Pancreas (tissue), 10 donors: ENCODE measurements around the gene NRCAM. TPM values are rescaled to one million over a fixed set of nuclear protein-coding genes. Genes with fewer than 3 reads are reported as not detected.
A peak's percentile ranks its signal among the peaks of the same experiment; 100 is the strongest.

ENCODE experiments used
- ATAC-seq, 4 donors: fragments of 200-7000 bp; cut with Tn5 transposase; one replicate each; pipeline versions ENCODE4 v1.8.0 to v1.9.1; 2020; ENCODE audit warnings: mild to moderate bottlenecking in 4 of 4, moderate library complexity in 4 of 4
- DNase-seq, 6 donors: peaks; one replicate each; pipeline ENCODE4 v3.0.0-alpha.2; 2020
- FAIRE-seq: peaks from 2 replicates; lab custom pipeline; 2012; peaks lifted over from hg19 to GRCh38; lab: Jason Lieb, UNC
- H3K27ac ChIP-seq, 4 donors: fragments of 200-600 bp; sonication (generic); 1 replicate in 3 of 4; 2 replicates in 1 of 4; pipeline versions ENCODE4 v1.5.0 to v1.8.0; 2020
- H3K27me3 ChIP-seq, 4 donors: fragments of 200-600 bp; one replicate each; pipeline ENCODE4 v1.8.0; 2021
- H3K36me3 ChIP-seq, 3 donors: fragments of 200-600 bp; sonication (generic) in 1 of 3; one replicate each; pipeline versions ENCODE4 v1.5.0 to v1.8.0; 2020 to 2021
- H3K4me1 ChIP-seq, 3 donors: fragments of 200-600 bp; one replicate each; pipeline ENCODE4 v1.8.0; 2021
- H3K4me3 ChIP-seq, 4 donors: fragments of 200-600 bp; sonication (generic) in 2 of 4; one replicate each; pipeline versions ENCODE4 v1.5.0 to v1.8.0; 2020 to 2021
- H3K9me3 ChIP-seq, 4 donors: fragments of 200-600 bp; one replicate each; pipeline ENCODE4 v1.8.0; 2021
- CTCF ChIP-seq, 4 donors: fragments of 200-600 bp; sonication (generic) in 3 of 4; IDR thresholded peaks; one replicate each; pipeline versions ENCODE4 v1.5.0 to v1.8.0; 2021; ENCODE audit warnings: antibody characterized with exemption in 4 of 4
- WGBS, 2 donors: extraction: QIAGEN DNeasy Blood & Tissue Kit; methylation state at CpG; one replicate each; pipeline ENCODE4 v1.1.7; 2013; 5-methylcytosine and 5-hydroxymethylcytosine counted together
- intact Hi-C, 3 donors: fragments of 100-400 bp; cut with DNase I; formaldehyde crosslinking; loops; one replicate each; pipeline versions ENCODE4 v1.11.1 to v1.14.2; 2022
- polyA plus RNA-seq, 2 donors: library from polyadenylated mRNA; stranded (reverse); fragments of 200-250 nt; gene quantifications; one replicate each; pipeline ENCODE4 v1.2.3, GENCODE V29; 2013
- total RNA-seq, 6 donors: library from RNA; stranded (reverse); fragmentation: NEBNext Ultra II Directional in 4 of 6; extraction: Animal tissue kit (Norgen Biotek cat#: 25700) in 4 of 6; gene quantifications; one replicate each; pipeline versions ENCODE4 v1.2.1 to v1.2.4, GENCODE V29; 2021 to 2023
- donor health status: healthy with polysubstance abuse.
- donor health status: DM: no; HTN: no; CAD: no; lungs with moderate emphysema.
- donor health status: DM: no; HTN: no; CAD: no.
- donor health status: control.
- donor health status: control.
- donor health status: Bipolar disorder and iron deficiency.
- donor health status: DM: yes; HTN: yes; CAD: no.
- donor health status: DM: no; HTN: no; CAD: no.
- donor health status: DM: no; HTN: no; CAD: no.
- donor health status: DM: yes; HTN: yes; CAD: no.

The NRCAM gene
- total and polyA plus RNA-seq, 8 donors: 14.1 to 53.6 (median 40.4) TPM

GRCh38 chr7:108314049-108314448, 142.2 kb downstream of the NRCAM start:
- 89 to 94% methylated on average over 2 of the region's 2 CpGs for WGBS, 2 donors
- intact Hi-C loops: no loop called here
- FAIRE-seq (no peak), ATAC-seq (no peak), DNase-seq (no peak)
- Histone ChIP-seq H3K4me1 (peaks cover 0 to 13% (median 0%) of the 10 kb centered on the region in 3 donors), H3K9me3 (no peaks in the 10 kb centered on the region), H3K4me3 (no peak overlapping the region), H3K27ac (no peak overlapping the region), H3K27me3 (no peaks in the 10 kb centered on the region), H3K36me3 (no peaks in the 10 kb centered on the region)
- TF ChIP-seq CTCF (IDR thresholded peaks at IDR 0.05): no peak

GRCh38 chr7:108313086-108313485, 143.2 kb downstream of the NRCAM start:
- Histone ChIP-seq H3K27me3 (no peaks in the 10 kb centered on the region), H3K27ac (no peak overlapping the region), H3K4me3 (no peak overlapping the region), H3K9me3 (no peaks in the 10 kb centered on the region), H3K36me3 (no peaks in the 10 kb centered on the region), H3K4me1 (peaks cover 0 to 13% (median 0%) of the 10 kb centered on the region in 3 donors)
- no peak for TF ChIP-seq CTCF (IDR thresholded peaks at IDR 0.05)
- no peak for DNase-seq
- WGBS, 2 donors: 39 to 44% methylated on average over 3 of the region's 3 CpGs
- FAIRE-seq: no peak
- peak in 3 of 4 donors; percentile 52 to 69 (median 57) for ATAC-seq
- intact Hi-C loops: no loop called here

- H3K4me3 ChIP-seq: no peak overlapping the region
- no peak for FAIRE-seq
- no peaks in the 10 kb centered on the region for H3K27me3 ChIP-seq
- H3K9me3 ChIP-seq: no peaks in the 10 kb centered on the region
- intact Hi-C loops: no loop called here
- no peak for TF ChIP-seq CTCF (IDR thresholded peaks at IDR 0.05)
- no peak for ATAC-seq
- DNase-seq: no peak
- no peak overlapping the region for H3K27ac ChIP-seq
- peaks cover 0 to 13% (median 0%) of the 10 kb centered on the region in 3 donors for H3K4me1 ChIP-seq
- 96 to 99% methylated on average over 3 of the region's 3 CpGs for WGBS, 2 donors
- H3K36me3 ChIP-seq: no peaks in the 10 kb centered on the region
Observed at GRCh38 chr7:108311446-108312168, 144.6 kb downstream of the NRCAM start.

- H3K4me1 ChIP-seq: peaks cover 0 to 13% (median 0%) of the 10 kb centered on the region in 3 donors
- DNase-seq (no peak), ATAC-seq (no peak), FAIRE-seq (no peak)
- no peak overlapping the region for H3K27ac ChIP-seq
- 39 to 45% methylated on average over 2 of the region's 2 CpGs for WGBS, 2 donors
- intact Hi-C loops: no loop called here
- no peaks in the 10 kb centered on the region for H3K9me3 ChIP-seq
- no peak for TF ChIP-seq CTCF (IDR thresholded peaks at IDR 0.05)
- no peak overlapping the region for H3K4me3 ChIP-seq
- no peaks in the 10 kb centered on the region for H3K36me3 ChIP-seq
- H3K27me3 ChIP-seq: no peaks in the 10 kb centered on the region
Observed at GRCh38 chr7:108310351-108310750, 145.9 kb downstream of the NRCAM start.

GRCh38 chr7:108308903-108309302, 147.3 kb downstream of the NRCAM start:
- Histone ChIP-seq H3K9me3 (no peaks in the 10 kb centered on the region), H3K36me3 (no peaks in the 10 kb centered on the region), H3K27me3 (no peaks in the 10 kb centered on the region), H3K27ac (no peak overlapping the region), H3K4me1 (peaks cover 0 to 4% (median 0%) of the 10 kb centered on the region in 3 donors), H3K4me3 (no peak overlapping the region)
- peak in 3 of 4 donors; percentile 37 to 59 (median 56) for ATAC-seq
- 64 to 76% methylated on average over 2 of the region's 2 CpGs for WGBS, 2 donors
- intact Hi-C loops: no loop called here
- no peak for TF ChIP-seq CTCF (IDR thresholded peaks at IDR 0.05)
- DNase-seq: no peak
- no peak for FAIRE-seq
